GM10847 (cell line): ENCODE data around the gene LYPLAL1.

Experiments
- POLR2A ChIP-seq: IDR thresholded peaks from 2 replicates; pipeline ENCODE4 v1.6.1; 2011; ENCODE audit not compliant: insufficient read length; ENCODE audit errors: extremely low read depth

LYPLAL1 gene

DNA sequence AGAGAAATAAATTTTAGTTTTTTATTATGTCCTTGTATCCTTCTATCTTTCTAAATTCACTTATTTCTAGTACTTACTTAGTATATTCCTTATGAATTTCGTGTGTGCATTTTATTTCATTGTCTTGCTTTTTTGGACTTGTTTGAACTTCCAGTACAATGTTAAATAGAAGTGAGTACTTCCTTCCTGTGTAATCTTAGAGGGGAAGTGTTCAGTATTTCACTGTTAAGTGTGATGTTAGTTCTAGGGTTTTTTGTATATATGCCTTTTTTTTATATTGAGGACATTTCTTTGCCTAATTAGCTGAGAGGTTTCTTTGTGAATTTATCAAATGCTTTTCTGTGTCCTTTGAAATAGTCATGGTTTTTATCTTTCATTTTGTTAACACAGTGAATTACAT lies 10.7 kb downstream of the LYPLAL1 start:
- no peak for TF ChIP-seq POLR2A

- no peak for TF ChIP-seq POLR2A
These were observed 11.9 kb downstream of the LYPLAL1 start for GRCh38 chr1:219185486-219186117.

- no peak for TF ChIP-seq POLR2A
These were observed 14.7 kb downstream of the LYPLAL1 start for GRCh38 chr1:219188331-219188803.

GRCh38 chr1:219189021-219189824 lies 15.5 kb downstream of the LYPLAL1 start:
- no peak for TF ChIP-seq POLR2A

- no peak for TF ChIP-seq POLR2A
These were observed 16.3 kb downstream of the LYPLAL1 start for GRCh38 chr1:219189952-219190351.

DNA sequence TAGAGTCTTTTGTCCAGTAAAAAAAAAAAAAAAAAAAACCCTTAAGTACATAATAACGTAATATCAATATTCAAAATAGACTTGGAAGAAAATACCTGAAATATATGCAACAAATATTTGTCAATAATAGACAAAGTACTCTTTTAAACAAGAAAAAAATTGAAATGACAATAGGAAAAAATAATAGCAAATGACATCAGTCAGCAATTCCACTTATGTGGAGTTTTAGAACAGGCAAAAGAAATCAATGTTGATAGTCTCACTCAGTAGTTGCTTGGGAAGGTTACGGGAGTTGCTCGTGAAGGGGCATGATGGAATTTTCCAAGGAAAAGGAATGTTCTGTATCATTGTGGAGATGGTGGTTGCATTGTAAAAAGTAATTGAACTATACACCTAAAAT lies 16.9 kb downstream of the LYPLAL1 start:
- no peak for TF ChIP-seq POLR2A

DNA sequence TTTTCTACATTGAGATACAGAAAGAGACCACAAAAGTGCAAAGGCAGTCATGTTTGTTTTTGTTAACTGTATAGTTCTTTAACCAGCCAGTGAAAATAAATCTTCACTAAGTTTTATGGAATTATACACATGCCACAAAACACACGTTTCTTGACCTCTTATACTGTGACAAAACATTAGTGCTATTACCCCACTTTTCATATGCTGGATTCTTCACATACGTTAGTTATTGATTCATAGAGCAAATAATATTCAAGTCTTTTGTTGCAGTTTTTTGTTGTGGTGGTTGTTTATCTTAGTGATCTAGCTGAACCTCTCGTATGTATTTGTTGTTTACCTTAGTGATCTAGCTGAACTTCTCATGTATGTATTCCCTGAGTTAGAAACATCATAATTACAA lies 28.0 kb downstream of the LYPLAL1 start:
- TF ChIP-seq POLR2A, result no peak

DNA sequence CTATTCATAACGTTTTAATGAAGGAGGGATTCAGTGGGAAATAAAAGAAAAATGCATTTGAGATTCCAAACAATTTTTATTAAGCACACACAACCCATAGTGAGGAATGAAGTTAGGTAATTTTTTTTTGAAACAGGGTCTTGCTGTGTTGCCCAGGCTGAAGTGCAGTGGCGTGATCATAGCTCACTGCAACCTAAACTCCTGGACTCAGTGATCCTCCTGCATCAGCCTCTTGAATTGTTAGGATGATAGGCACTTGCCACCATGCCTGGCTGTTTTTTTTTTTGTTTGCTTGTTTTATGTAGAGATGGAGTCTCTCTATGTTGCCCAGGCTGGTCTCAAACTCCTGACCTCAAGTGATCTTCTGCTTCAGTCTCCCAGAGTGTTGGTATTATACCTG lies 28.9 kb downstream of the LYPLAL1 start:
- no peak for TF ChIP-seq POLR2A

DNA sequence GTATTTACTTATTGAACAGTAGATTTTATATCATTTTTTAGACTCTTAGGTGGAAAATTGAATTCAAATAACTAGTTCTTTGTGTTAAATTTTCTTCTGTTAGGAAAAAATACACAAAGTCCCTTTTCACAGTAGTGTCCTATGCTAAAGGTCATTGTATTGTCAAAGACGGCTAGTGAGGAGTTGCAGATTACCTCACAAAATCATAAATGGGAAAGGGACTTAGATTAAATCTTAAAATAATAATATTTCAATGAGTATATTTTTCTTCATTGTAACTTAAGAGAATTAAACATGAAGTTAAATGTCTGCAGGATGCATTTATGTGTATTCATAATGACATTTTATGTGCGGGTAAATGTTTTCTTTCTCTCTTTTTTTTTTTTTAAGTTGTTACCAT lies 32.7 kb downstream of the LYPLAL1 start:
- no peak for TF ChIP-seq POLR2A

GRCh38 chr1:219209578-219209977 lies 35.9 kb downstream of the LYPLAL1 start:
- no peak for TF ChIP-seq POLR2A

- TF ChIP-seq POLR2A, result no peak
These were observed 36.4 kb downstream of the LYPLAL1 start for GRCh38 chr1:219210067-219210466.

- TF ChIP-seq POLR2A, result no peak
These were observed 41.8 kb downstream of the LYPLAL1 start for GRCh38 chr1:219215477-219215876.

DNA sequence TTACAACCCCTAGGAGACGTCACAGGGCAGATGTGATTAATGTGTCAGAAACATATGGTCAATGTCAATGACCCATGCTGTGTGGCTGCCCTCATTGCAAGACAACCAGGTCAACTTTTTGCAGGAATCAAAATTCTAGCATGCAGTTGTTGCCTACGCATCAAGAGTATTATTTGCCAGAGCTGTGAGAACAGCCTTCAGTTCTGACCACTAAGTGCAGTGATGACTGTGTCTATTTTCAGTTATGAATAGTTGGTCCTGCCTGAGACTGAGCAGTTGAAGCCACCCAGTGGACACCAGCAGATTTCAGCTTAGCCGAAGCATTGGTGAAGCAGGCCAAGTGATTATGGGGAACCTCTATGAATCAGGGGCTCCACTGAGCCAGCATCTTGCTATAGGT lies 47.3 kb downstream of the LYPLAL1 start:
- TF ChIP-seq POLR2A, result no peak

GRCh38 chr1:219223496-219223895 lies 49.8 kb downstream of the LYPLAL1 start:
- no peak for TF ChIP-seq POLR2A

GRCh38 chr1:219226196-219226595 lies 52.5 kb downstream of the LYPLAL1 start:
- no peak for TF ChIP-seq POLR2A

DNA sequence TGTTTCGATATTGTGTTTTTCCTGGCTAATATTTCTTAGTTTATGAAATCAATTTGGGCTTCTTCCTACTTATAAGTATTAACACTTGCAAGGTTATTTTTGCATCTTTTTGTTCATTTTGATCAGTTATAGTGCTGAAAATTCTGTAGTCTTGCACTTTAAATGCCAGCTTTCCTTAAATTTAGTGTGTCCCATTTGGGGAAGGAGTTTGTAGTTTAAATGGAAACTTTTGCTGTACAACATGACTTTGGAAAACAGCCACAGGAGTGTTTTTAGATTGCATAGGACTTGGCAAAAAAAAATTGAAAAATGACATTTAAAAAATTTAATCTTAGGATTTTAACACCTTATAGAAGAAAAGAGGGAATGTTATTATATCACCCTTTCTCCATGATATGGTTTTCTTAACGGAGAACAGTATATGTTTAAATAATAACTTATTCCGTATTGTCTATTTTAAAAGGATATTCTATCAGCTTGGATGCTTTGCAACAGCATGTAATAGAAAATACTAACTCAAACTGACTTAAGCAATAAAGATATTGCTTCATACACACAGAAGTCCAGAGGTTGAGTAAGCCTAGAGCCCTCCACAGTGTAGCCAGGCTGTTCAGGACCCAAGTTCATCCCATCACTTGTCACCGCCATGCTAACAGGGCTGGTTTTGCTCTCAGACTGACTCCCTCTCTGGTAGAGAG lies 53.8 kb downstream of the LYPLAL1 start:
- no peak for TF ChIP-seq POLR2A

- no peak for TF ChIP-seq POLR2A
These were observed 54.4 kb downstream of the LYPLAL1 start for GRCh38 chr1:219228058-219228419.

DNA sequence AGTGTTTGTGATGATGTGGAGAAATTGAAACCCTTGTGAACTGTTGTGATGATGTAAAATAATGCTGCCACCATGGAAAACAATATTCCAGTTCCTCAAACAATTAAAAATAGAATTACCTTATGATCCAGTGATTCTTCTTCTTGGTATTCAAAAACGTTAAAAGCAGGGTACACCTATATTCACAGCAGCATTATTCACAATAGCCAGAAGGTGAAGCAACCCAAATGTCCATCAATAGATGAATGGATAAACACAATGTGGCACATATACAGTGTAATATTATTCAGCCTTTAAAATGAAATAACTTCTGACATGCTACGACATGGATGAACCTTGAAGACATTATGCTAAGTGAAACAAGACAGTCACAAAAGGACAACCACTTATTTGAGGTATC lies 59.2 kb downstream of the LYPLAL1 start:
- TF ChIP-seq POLR2A, result no peak
